K562 (cell line): ENCODE measurements around the gene IFI16. TPM values are rescaled to one million over a fixed set of nuclear protein-coding genes. Genes with fewer than 3 reads are reported as not detected.
A peak's percentile ranks its signal among the peaks of the same experiment; 100 is the strongest.

ENCODE experiments used
- ARID1B ChIP-seq: fragments of 450-650 bp; IDR thresholded peaks from 2 replicates; pipeline ENCODE4 v1.6.1; 2016; ENCODE audit warnings: antibody characterized with exemption, mild to moderate bottlenecking, inconsistent platforms
- CC2D1A ChIP-seq: fragments of 450-650 bp; IDR thresholded peaks from 2 replicates; pipeline ENCODE4 v1.6.1; 2017; ENCODE audit warnings: mild to moderate bottlenecking
- HDAC6 ChIP-seq: IDR thresholded peaks from 2 replicates; pipeline ENCODE4 v1.6.1; 2012; ENCODE audit warnings: low read depth, mild to moderate bottlenecking, control low read depth, inconsistent platforms, low read length, moderate library complexity
- HNRNPH1 ChIP-seq: fragments of 200-400 bp; formaldehyde crosslinking; optimal IDR thresholded peaks from 2 replicates; pipeline ENCODE3; 2017; ENCODE audit warnings: low read depth, mild to moderate bottlenecking, low read length, moderate library complexity
- KAT7 ChIP-seq: sonication (generic); formaldehyde crosslinking; IDR thresholded peaks from 2 replicates; pipeline ENCODE4 v1.8.0; 2022; ENCODE audit warnings: missing genetic modification reagents, mild to moderate bottlenecking, borderline replicate concordance
- MECOM ChIP-seq: fragments of 250-450 bp; sonication (Bioruptor Pico); IDR thresholded peaks from 2 replicates; pipeline ENCODE4 v1.8.0; 2022; ENCODE audit warnings: inconsistent platforms
- MTA2 ChIP-seq: fragments of 450-650 bp; IDR thresholded peaks from 2 replicates; pipeline ENCODE4 v1.6.1; 2016; ENCODE audit warnings: low read depth
- MYC ChIP-seq, 2 experiments: fragments of 250-450 bp in 1 of 2; sonication (Bioruptor Pico) in 1 of 2; IDR thresholded peaks; 2 replicates each; pipeline versions ENCODE4 v1.5.1 to v1.6.1; 2012 to 2021; ENCODE audit warnings: low read depth in 2 of 2, borderline replicate concordance in 1 of 2, improper control_type of control experiment in 1 of 2, low read length in 1 of 2, mild to moderate bottlenecking in 1 of 2, moderate library complexity in 1 of 2
- NELFE ChIP-seq: IDR thresholded peaks from 2 replicates; pipeline ENCODE4 v1.6.1; 2011; ENCODE audit warnings: mild to moderate bottlenecking; ENCODE audit not compliant: insufficient read depth, insufficient read length
- NFYB ChIP-seq: IDR thresholded peaks from 2 replicates; pipeline ENCODE4 v1.6.1; 2011; ENCODE audit warnings: mild to moderate bottlenecking, moderate library complexity; ENCODE audit not compliant: insufficient read length; ENCODE audit errors: extremely low read depth
- PML ChIP-seq: IDR thresholded peaks from 2 replicates; pipeline ENCODE4 v1.6.1; 2012; ENCODE audit warnings: low read length, inconsistent platforms
- PTBP1 ChIP-seq: fragments of 200-400 bp; formaldehyde crosslinking; IDR thresholded peaks from 2 replicates; pipeline ENCODE4 v1.6.1; 2017; ENCODE audit warnings: low read depth, low read length
- SMARCA4 ChIP-seq: fragments of 450-650 bp; IDR thresholded peaks from 2 replicates; pipeline ENCODE4 v1.6.1; 2016
- TAF9B ChIP-seq: fragments of 450-650 bp; IDR thresholded peaks from 2 replicates; pipeline ENCODE4 v1.6.1; 2018; ENCODE audit warnings: mild to moderate bottlenecking; ENCODE audit not compliant: partially characterized antibody
- TRIM28 ChIP-seq: fragments of 450-650 bp; IDR thresholded peaks from 2 replicates; pipeline ENCODE4 v1.6.1; 2017
- WHSC1 ChIP-seq: IDR thresholded peaks from one replicate; pipeline ENCODE4 v1.6.1; 2012; ENCODE audit warnings: low read length, control low read depth, inconsistent platforms
- ZBTB1 ChIP-seq: sonication (generic); formaldehyde crosslinking; IDR thresholded peaks from 2 replicates; pipeline ENCODE4 v1.8.1; 2023; ENCODE audit warnings: missing genetic modification reagents, low read depth, mild to moderate bottlenecking, borderline replicate concordance
- ZC3H8 ChIP-seq: fragments of 450-650 bp; IDR thresholded peaks from 2 replicates; pipeline ENCODE4 v1.6.1; 2017
- ZNF184 ChIP-seq: sonication (generic); formaldehyde crosslinking; IDR thresholded peaks from 2 replicates; pipeline ENCODE4 v1.5.0; 2020; ENCODE audit warnings: missing genetic modification reagents
- ZNF24 ChIP-seq: fragments of 450-650 bp; IDR thresholded peaks from 2 replicates; pipeline ENCODE4 v1.6.1; 2016
- ZNF316 ChIP-seq: fragments of 450-650 bp; IDR thresholded peaks from 2 replicates; pipeline ENCODE4 v1.6.1; 2016
- ZNF324 ChIP-seq: fragments of 250-450 bp; sonication (Bioruptor Pico); IDR thresholded peaks from 2 replicates; pipeline ENCODE4 v1.4.0; 2020; ENCODE audit warnings: mild to moderate bottlenecking
- ZNF584 ChIP-seq: fragments of 200-800 bp; sonication (Bioruptor generic); IDR thresholded peaks from 2 replicates; pipeline ENCODE4 v1.6.1; 2016; ENCODE audit warnings: low read depth, mild to moderate bottlenecking, missing genetic modification characterization, missing compliant biosample characterization
- ZNF668 ChIP-seq: fragments of 250-450 bp; sonication (Bioruptor Pico); IDR thresholded peaks from 2 replicates; pipeline ENCODE4 v1.8.0; 2022; ENCODE audit warnings: mild to moderate bottlenecking, inconsistent platforms
- polyA plus RNA-seq, 8 experiments: library from polyadenylated mRNA; depleted of rRNA in 4 of 8; stranded (reverse) in 5 of 8; unstranded in 3 of 8; fragments of >200 nt; fragmentation: Nextera tagmentation in 2 of 8; fragmentation: Illumina TruSeq in 1 of 8; extraction: Ambion mirVana in 2 of 8; extraction: Trizol in 1 of 8; gene quantifications; 2 replicates each; pipeline versions ENCODE4 v1.2.1 to v1.2.3, GENCODE V29; 2011 to 2014; ENCODE audit warnings: inconsistent platforms in 1 of 8, missing spikeins in 1 of 8
- total RNA-seq, 7 experiments: library from RNA; depleted of rRNA in 6 of 7; stranded (reverse); fragments of >200 nt in 6 of 7; fragmentation: Illumina TruSeq in 2 of 7; extraction: Trizol in 2 of 7; gene quantifications; 2 replicates each; pipeline versions ENCODE4 v1.2.1 to v1.2.3, GENCODE V29; 2011 to 2021; ENCODE audit warnings: low replicate concordance in 1 of 7
- TF ChIP-seq, protein P1 (sequence below), 2 experiments: fragments of 450-650 bp in 1 of 2; sonication (generic) in 1 of 2; formaldehyde crosslinking in 1 of 2; IDR thresholded peaks in 1 of 2; conservative IDR thresholded peaks in 1 of 2; 2 replicates each; pipeline versions ENCODE4 v1.6.1 to v1.8.1; 2016 to 2023; ENCODE audit warnings: mild to moderate bottlenecking in 2 of 2, moderate library complexity in 2 of 2, inconsistent platforms in 1 of 2, missing genetic modification reagents in 1 of 2
- TF ChIP-seq, protein P2 (sequence below): sonication (generic); formaldehyde crosslinking; IDR thresholded peaks from 2 replicates; pipeline ENCODE4 v1.4.0; 2020; ENCODE audit warnings: mild to moderate bottlenecking, missing genetic modification reagents
- TF ChIP-seq, protein P3 (sequence below): fragments of 450-650 bp; IDR thresholded peaks from 2 replicates; pipeline ENCODE4 v1.6.1; 2016; ENCODE audit warnings: missing biosample characterization, missing genetic modification characterization

IFI16 gene
- total and polyA plus RNA-seq, 9 of the 15 experiments (the other 6 are each of a cell fraction or from before 2014, with no cell fraction given), result 0.70 to 2.8 (median 1.6) TPM

DNA sequence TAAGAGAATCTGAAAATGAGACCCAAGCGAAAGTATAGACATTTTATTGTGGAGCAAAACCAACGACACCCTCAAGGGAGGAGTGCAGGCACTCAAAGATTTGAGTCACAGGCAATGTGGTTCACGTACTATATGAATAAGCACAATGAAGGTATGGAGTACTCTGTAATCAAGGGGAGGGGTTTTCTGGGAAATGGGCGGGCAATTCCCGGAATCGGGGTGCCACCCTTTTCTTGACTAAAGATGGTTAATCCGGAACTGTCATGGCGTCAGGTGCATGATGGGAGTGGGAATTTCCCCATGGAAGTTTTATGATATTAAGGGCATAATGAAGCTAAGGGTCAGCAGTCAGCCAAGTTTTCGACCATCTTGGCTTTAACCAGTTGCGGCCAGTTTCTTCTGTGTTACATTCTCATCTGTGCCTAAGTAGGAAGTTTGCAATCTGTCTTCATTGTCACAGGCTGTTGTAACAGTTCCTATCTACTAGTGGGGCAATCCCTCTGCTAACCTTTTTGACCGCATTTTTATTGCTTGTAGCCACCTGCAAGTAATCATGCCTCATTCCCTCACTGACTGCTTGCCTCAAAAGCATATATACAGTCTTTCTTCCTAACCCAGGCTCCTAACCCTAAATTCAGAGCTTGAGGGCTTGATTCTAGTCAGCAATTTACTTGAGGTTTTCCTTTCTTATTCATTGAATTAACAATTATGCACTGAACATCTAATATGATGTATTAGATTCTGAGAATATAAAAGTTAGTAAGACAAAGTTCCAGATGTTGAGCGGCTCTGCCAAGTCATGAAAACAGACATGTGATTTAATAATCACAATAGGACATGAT is 67.6 kb downstream of the IFI16 start (continued):
- no peak for TF ChIP-seq ZNF184 (CRISPR knock-in tag)
- no peak for TF ChIP-seq PTBP1
- TF ChIP-seq HNRNPH1, result no peak
- TF ChIP-seq, protein P1, sequence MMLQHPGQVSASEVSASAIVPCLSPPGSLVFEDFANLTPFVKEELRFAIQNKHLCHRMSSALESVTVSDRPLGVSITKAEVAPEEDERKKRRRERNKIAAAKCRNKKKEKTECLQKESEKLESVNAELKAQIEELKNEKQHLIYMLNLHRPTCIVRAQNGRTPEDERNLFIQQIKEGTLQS (IDR thresholded peaks at IDR 0.05), result peak; percentile 65; the same call in 1 of the 2 replicates
- TF ChIP-seq, protein P1 (CRISPR knock-in tag; conservative IDR thresholded peaks at IDR 0.05), result 0 out of 2 replicates have a peak, but pooled peaks have one; percentile 82
- TF ChIP-seq HDAC6, result no peak
- peak; percentile 72; the same call in 1 of the 2 replicates for TF ChIP-seq ARID1B
- no peak for TF ChIP-seq MTA2
- TF ChIP-seq CC2D1A, result no peak
- peak; percentile 91 for TF ChIP-seq ZNF24
- no peak for TF ChIP-seq PML
- TF ChIP-seq MECOM (CRISPR knock-in tag), result 0 out of 2 replicates have a peak, but pooled peaks have one; percentile 4
- TF ChIP-seq TAF9B, result no peak
- TF ChIP-seq, protein P2, sequence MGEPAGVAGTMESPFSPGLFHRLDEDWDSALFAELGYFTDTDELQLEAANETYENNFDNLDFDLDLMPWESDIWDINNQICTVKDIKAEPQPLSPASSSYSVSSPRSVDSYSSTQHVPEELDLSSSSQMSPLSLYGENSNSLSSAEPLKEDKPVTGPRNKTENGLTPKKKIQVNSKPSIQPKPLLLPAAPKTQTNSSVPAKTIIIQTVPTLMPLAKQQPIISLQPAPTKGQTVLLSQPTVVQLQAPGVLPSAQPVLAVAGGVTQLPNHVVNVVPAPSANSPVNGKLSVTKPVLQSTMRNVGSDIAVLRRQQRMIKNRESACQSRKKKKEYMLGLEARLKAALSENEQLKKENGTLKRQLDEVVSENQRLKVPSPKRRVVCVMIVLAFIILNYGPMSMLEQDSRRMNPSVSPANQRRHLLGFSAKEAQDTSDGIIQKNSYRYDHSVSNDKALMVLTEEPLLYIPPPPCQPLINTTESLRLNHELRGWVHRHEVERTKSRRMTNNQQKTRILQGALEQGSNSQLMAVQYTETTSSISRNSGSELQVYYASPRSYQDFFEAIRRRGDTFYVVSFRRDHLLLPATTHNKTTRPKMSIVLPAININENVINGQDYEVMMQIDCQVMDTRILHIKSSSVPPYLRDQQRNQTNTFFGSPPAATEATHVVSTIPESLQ, result no peak
- peak; percentile 58 for TF ChIP-seq MYC (IDR thresholded peaks at IDR 0.05; ENCODE audit: low read depth, low read length)
- TF ChIP-seq MYC (CRISPR knock-in tag; IDR thresholded peaks at IDR 0.05; ENCODE audit: borderline replicate concordance, low read depth), result no peak
- TF ChIP-seq KAT7 (CRISPR knock-in tag), result no peak
- no peak for TF ChIP-seq ZC3H8
- no peak for TF ChIP-seq NFYB
- TF ChIP-seq NELFE, result no peak
- no peak for TF ChIP-seq ZBTB1 (CRISPR knock-in tag)
- TF ChIP-seq ZNF584 (CRISPR knock-in tag), result peak; percentile 91; the same call in 1 of the 2 replicates
- no peak for TF ChIP-seq ZNF324 (CRISPR knock-in tag)
- TF ChIP-seq, protein P3, sequence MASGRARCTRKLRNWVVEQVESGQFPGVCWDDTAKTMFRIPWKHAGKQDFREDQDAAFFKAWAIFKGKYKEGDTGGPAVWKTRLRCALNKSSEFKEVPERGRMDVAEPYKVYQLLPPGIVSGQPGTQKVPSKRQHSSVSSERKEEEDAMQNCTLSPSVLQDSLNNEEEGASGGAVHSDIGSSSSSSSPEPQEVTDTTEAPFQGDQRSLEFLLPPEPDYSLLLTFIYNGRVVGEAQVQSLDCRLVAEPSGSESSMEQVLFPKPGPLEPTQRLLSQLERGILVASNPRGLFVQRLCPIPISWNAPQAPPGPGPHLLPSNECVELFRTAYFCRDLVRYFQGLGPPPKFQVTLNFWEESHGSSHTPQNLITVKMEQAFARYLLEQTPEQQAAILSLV (tag), result 0 out of 2 replicates have a peak, but pooled peaks have one; percentile 38
- TF ChIP-seq ZNF668, result no peak
- TF ChIP-seq TRIM28, result no peak
- TF ChIP-seq ZNF316, result peak; percentile 55; the same call in 1 of the 2 replicates
- no peak for TF ChIP-seq WHSC1
- TF ChIP-seq SMARCA4, result peak; percentile 54
